ENCODE data around the gene PPP1R3E. TPM values are rescaled to one million over a fixed set of nuclear protein-coding genes. Genes with fewer than 3 reads are reported as not detected.
A peak's percentile ranks its signal among the peaks of the same experiment; 100 is the strongest.

The PPP1R3E gene
- total and polyA plus RNA-seq, 2 of the 13 experiments (the other 11 are each of a cell fraction or from before 2014, with no cell fraction given): 16.5 to 26.5 TPM

GRCh38 chr14:23306412-23307145 lies 3.9 kb upstream of the PPP1R3E start, which contains the start of gene BCL2L2 (continued):
- TF ChIP-seq HNF1A (IDR thresholded peaks at IDR 0.05; ENCODE audit: low read depth) (peak; percentile 69), HNF1A (CRISPR knock-in tag; IDR thresholded peaks at IDR 0.05; ENCODE audit: borderline replicate concordance) (peak; percentile 85; the same call in 1 of the 2 replicates), KDM5B (CRISPR knock-in tag; IDR thresholded peaks at IDR 0.05; ENCODE audit: borderline replicate concordance) (peak; percentile 99), ZNF30 (CRISPR knock-in tag; IDR thresholded peaks at IDR 0.05) (no peak), STAT6 (CRISPR knock-in tag; IDR thresholded peaks at IDR 0.05; ENCODE audit: borderline replicate concordance) (peak; percentile 98), AHR (CRISPR knock-in tag; IDR thresholded peaks at IDR 0.05) (peak; percentile 82; the same call in 1 of the 2 replicates), SPEN (CRISPR knock-in tag; IDR thresholded peaks at IDR 0.05; ENCODE audit: low read depth) (peak; percentile 98), POLR2AphosphoS2 (IDR thresholded peaks at IDR 0.05; ENCODE audit: low read depth, low read length) (0 out of 2 replicates have a peak, but pooled peaks have one; percentile 38), ARHGAP35 (CRISPR knock-in tag; IDR thresholded peaks at IDR 0.05; ENCODE audit: borderline replicate concordance) (peak; percentile 92; the same call in 1 of the 2 replicates), PRMT3 (CRISPR knock-in tag; IDR thresholded peaks at IDR 0.05; ENCODE audit: borderline replicate concordance, low read depth) (no peak), KLF12 (CRISPR knock-in tag; IDR thresholded peaks at IDR 0.05; ENCODE audit: borderline replicate concordance) (peak; percentile 76), DMTF1 (CRISPR knock-in tag; IDR thresholded peaks at IDR 0.05) (0 out of 2 replicates have a peak, but pooled peaks have one; percentile 28), NONO (IDR thresholded peaks at IDR 0.05) (peak; percentile 81; the same call in 1 of the 2 replicates), NONO (CRISPR knock-in tag; conservative IDR thresholded peaks at IDR 0.05) (no peak), ASH2L (IDR thresholded peaks at IDR 0.05; ENCODE audit: insufficient read length, low read depth, low read length) (peak; percentile 97), ZNF333 (CRISPR knock-in tag; IDR thresholded peaks at IDR 0.05; ENCODE audit: borderline replicate concordance) (peak; percentile 63; the same call in 1 of the 2 replicates), KLF9 (CRISPR knock-in tag; IDR thresholded peaks at IDR 0.05; ENCODE audit: low read depth) (peak; percentile 70; the same call in 1 of the 2 replicates), SUZ12 (IDR thresholded peaks at IDR 0.05; ENCODE audit: low read depth, low read length) (no peak), PHF20 (CRISPR knock-in tag; IDR thresholded peaks at IDR 0.05) (no peak)
- TF ChIP-seq, protein P1, sequence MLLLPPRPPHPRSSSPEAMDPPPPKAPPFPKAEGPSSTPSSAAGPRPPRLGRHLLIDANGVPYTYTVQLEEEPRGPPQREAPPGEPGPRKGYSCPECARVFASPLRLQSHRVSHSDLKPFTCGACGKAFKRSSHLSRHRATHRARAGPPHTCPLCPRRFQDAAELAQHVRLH (CRISPR knock-in tag; IDR thresholded peaks at IDR 0.05; ENCODE audit: borderline replicate concordance, low read depth): peak; percentile 92
